GM20000 (cell line): Measurements from ENCODE around the gene SLCO6A1.

Experiments
- DNase-seq: peaks from one replicate; pipeline ENCODE4 v3.0.0; 2012; ENCODE audit warnings: low spot score
- CTCF ChIP-seq: IDR thresholded peaks from 2 replicates; pipeline ENCODE4 v1.5.1; 2012; ENCODE audit warnings: mild to moderate bottlenecking, control low read depth; ENCODE audit errors: extremely low read depth, missing control alignments

The SLCO6A1 gene

GRCh38 chr5:102498271-102499034 lies at the start of gene SLCO6A1:
Gene SLCO6A1 (minus strand): TSS chr5:102499001. CDS start chr5:102498844, 157 bp downstream.
- DNase-seq: no peak
- no peak for TF ChIP-seq CTCF

DNA sequence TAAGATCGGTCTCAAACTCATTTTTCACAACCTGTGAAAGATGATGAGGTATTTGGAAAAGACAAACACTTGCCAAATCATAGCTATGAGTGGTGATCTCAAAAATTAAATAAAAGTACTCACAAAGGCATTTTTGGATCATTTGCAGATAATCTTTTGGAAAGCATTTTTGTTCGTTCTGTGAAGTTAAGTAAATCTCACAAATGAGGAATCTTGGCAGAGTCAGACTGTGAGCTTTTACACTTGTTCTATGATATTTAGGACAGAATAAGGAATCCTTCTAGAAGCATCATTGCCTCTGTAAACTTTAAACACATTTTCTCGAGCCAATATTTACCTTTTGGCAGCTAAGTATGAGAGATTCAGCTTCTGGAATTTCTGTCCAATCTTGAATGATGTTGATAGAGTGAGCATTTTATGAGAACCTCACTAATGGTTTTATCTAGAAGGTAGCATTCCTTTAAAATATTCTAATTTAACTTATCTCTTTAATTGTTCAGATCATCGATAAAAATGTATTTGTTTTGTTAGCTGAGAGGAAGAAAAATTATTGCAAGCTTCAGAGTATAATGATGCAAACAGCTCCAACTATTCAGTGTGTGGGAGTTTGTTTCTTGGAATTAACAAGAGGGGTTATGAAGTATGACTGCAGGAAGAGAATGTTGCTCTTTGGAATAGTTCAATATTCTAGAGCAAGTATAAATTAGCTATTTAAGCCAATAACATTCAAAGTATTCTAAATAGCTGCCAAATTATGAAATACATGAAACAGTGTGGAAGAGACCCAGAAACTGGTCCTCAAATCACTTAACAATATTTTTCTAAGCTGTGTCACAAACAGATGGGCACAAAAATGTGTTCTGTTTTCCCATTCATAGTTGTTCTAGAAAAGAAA lies 48.6 kb upstream of the SLCO6A1 start:
- DNase-seq: no peak
- TF ChIP-seq CTCF: no peak

- TF ChIP-seq CTCF: no peak
- DNase-seq: no peak
These were observed 46.4 kb upstream of the SLCO6A1 start for GRCh38 chr5:102545175-102545574.

DNA sequence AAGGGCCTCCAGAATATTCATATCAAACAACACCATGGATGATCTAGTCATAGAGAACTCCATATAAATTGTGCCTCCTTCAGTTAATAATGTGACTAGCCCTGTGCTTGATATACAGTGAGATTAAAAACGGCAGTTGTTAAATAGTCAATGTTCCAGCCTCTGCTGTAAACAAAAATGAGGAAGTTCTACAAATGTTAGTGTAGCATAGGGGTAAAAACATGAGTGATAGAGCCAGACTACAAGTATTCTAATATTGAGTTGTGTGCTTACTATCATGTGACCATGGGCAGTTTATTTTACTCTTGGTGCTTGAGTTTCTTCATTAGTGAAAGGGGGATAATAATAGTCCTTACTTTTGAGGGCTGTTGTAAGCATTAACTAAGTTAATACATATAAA lies 43.3 kb upstream of the SLCO6A1 start:
- no peak for TF ChIP-seq CTCF
- DNase-seq: no peak

DNA sequence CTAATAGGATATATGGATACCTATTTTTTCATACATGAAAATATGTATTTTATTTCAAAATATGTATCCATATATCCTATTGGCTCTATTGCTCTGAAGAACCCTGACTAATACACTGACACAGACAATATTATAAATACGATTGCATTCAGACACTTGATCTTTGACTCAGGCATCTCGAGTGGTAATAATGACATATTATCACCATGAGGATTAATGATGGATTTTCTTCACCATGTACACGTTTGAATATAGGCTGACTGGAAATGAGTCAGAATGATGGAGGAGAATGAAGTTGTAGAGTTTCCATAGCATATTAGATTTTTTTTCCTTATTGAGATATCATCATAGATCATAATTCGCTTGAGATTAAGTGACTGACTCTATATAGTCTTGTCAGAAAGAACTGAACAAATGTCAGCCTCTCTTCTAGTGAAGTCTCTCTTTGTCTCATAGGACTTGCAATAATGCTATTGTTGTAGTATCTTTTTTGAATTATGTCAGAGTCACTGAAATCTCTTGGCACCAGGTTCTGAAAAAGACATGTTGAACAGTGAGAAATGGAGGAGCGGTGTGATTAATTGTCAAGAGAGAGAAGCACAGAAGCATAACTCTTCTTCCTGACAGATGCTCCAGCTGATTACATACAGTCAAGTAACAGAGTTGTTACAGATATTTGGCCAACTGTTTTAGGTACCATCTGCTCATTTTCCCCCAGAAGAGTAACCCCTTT lies 41.4 kb upstream of the SLCO6A1 start:
- no peak for TF ChIP-seq CTCF
- no peak for DNase-seq

DNA sequence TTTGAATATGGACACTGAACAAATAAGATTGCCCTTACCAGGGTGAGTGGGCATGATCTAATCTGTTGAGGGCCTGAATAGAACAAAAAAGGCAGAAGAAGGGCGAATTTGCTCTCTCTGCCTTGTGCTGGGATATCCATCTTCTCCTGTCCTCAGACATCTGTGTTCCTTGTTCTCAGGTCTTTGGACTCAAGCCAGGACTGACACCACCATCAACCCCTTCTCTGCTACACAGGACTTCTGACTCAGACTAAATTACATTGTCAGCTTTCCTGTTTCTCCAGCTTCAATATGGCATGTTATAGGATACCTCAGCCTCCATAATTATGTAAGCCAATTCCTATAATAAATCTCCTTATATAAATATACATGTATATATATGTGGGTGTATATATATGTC lies 40.8 kb upstream of the SLCO6A1 start:
- TF ChIP-seq CTCF: no peak
- DNase-seq: no peak
